Measurements from ENCODE around the gene PATJ.

DNA sequence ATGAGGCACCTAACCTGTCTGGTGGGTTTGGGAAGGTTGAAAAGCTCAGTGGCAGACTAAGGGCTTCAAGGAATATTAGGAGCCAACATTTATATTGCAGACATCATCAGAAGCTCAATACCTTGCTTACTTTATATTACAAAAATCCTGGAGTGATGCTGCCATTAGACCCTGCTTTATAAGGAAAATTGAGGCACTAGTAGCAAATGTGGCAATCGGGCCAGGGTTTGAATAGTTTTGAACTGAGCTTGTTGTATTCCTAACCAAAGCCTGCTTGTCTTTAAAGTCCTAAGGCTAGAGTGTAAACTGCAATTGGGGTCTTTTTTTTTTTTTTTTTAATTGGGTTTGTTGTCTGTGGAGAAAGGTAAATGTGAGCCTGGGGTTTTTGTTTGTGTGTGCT, 466.7 kb downstream of the PATJ start:
- TF ChIP-seq CTCF (conservative IDR thresholded peaks at IDR 0.05; ENCODE audit: low read length) (no peak), EZH2phosphoT487 (IDR thresholded peaks at IDR 0.05; ENCODE audit: borderline replicate concordance) (no peak)

All from Loucy (cell line).